HUES64 (cell line): ENCODE data around the gene TRRAP.

ENCODE experiments used
- H3K27ac ChIP-seq: 2 replicates; pipeline ENCODE4 v1.7.0; 2013; ENCODE audit warnings: low read depth, low read length, inconsistent platforms
- H3K27me3 ChIP-seq: 2 replicates; pipeline ENCODE4 v1.6.1; 2013; ENCODE audit warnings: mild to moderate bottlenecking, low read length; ENCODE audit not compliant: insufficient read depth
- H3K36me3 ChIP-seq: 2 replicates; pipeline ENCODE4 v1.6.1; 2013; ENCODE audit warnings: mild to moderate bottlenecking, low read length; ENCODE audit not compliant: insufficient read depth
- H3K4me1 ChIP-seq: 2 replicates; pipeline ENCODE4 v1.6.1; 2013; ENCODE audit warnings: mild to moderate bottlenecking, low read length, moderate library complexity; ENCODE audit not compliant: insufficient read depth
- H3K4me3 ChIP-seq: 2 replicates; pipeline ENCODE4 v1.5.1; 2013; ENCODE audit warnings: mild to moderate bottlenecking, low read length, moderate library complexity
- H3K9ac ChIP-seq: 2 replicates; pipeline ENCODE4 v1.6.1; 2013; ENCODE audit warnings: mild to moderate bottlenecking, low read depth, low read length
- H3K9me3 ChIP-seq: 2 replicates; pipeline ENCODE4 v1.6.1; 2013; ENCODE audit warnings: low read depth, low read length; ENCODE audit not compliant: insufficient read depth
- WGBS: fragments of 150-250, 120-280 bp; methylation state at CpG from one replicate; pipeline ENCODE4 v1.1.7; 2013; ENCODE audit warnings: missing lambda C conversion rate; 5-methylcytosine and 5-hydroxymethylcytosine counted together

The TRRAP gene

GRCh38 chr7:98877692-98878364 is 504 bp upstream of the TRRAP start:
- H3K4me3 ChIP-seq = peak overlapping the region; percentile 92
- peaks cover 24% of the 10 kb centered on the region for H3K36me3 ChIP-seq
- 32% methylated on average over 18 of the region's 18 CpGs for WGBS
- H3K27me3 ChIP-seq = no peaks in the 10 kb centered on the region
- peak overlapping the region; percentile 98 for H3K9ac ChIP-seq
- no peak overlapping the region for H3K27ac ChIP-seq
- H3K9me3 ChIP-seq = no peaks in the 10 kb centered on the region
- H3K4me1 ChIP-seq = peaks cover 6% of the 10 kb centered on the region; the same call in 1 of the 2 replicates

- H3K4me3 ChIP-seq = peak overlapping the region; percentile 92
- H3K36me3 ChIP-seq = peaks cover 39% of the 10 kb centered on the region
- WGBS = 9% methylated on average over 29 of the region's 29 CpGs
- peak overlapping the region; percentile 22; the same call in 1 of the 2 replicates for H3K27ac ChIP-seq
- H3K9ac ChIP-seq = peak overlapping the region; percentile 98
- no peaks in the 10 kb centered on the region for H3K27me3 ChIP-seq
- H3K9me3 ChIP-seq = no peaks in the 10 kb centered on the region
- H3K4me1 ChIP-seq = peaks cover 6% of the 10 kb centered on the region; the same call in 1 of the 2 replicates
These were observed 1.1 kb downstream of the TRRAP start for GRCh38 chr7:98879198-98879978.

GRCh38 chr7:98879979-98880315 is 1.6 kb downstream of the TRRAP start:
- Histone ChIP-seq H3K4me1 (peaks cover 6% of the 10 kb centered on the region; the same call in 1 of the 2 replicates), H3K27me3 (no peaks in the 10 kb centered on the region), H3K4me3 (peak overlapping the region; percentile 92), H3K36me3 (peaks cover 44% of the 10 kb centered on the region), H3K9ac (0 out of 2 replicates have a peak overlapping the region, but pooled peaks have one; percentile 98), H3K27ac (no peak overlapping the region), H3K9me3 (no peaks in the 10 kb centered on the region)
- 83% methylated on average over 9 of the region's 9 CpGs for WGBS

GRCh38 chr7:98880485-98880884 is 2.2 kb downstream of the TRRAP start:
- 99% methylated on average over 7 of the region's 8 CpGs for WGBS
- Histone ChIP-seq H3K27ac (no peak overlapping the region), H3K9me3 (no peaks in the 10 kb centered on the region), H3K4me1 (peaks cover 6% of the 10 kb centered on the region; the same call in 1 of the 2 replicates), H3K36me3 (peaks cover 49% of the 10 kb centered on the region), H3K4me3 (no peak overlapping the region), H3K9ac (no peak overlapping the region), H3K27me3 (no peaks in the 10 kb centered on the region)

- Histone ChIP-seq H3K9ac (no peak overlapping the region), H3K27ac (no peak overlapping the region), H3K36me3 (peaks cover 60% of the 10 kb centered on the region), H3K27me3 (no peaks in the 10 kb centered on the region), H3K9me3 (no peaks in the 10 kb centered on the region), H3K4me1 (peaks cover 6% of the 10 kb centered on the region; the same call in 1 of the 2 replicates), H3K4me3 (no peak overlapping the region)
- 96% methylated on average over 7 of the region's 9 CpGs for WGBS
These were observed 3.4 kb downstream of the TRRAP start for GRCh38 chr7:98881561-98882315.

GRCh38 chr7:98884416-98884815 is 6.1 kb downstream of the TRRAP start:
- WGBS = 94% methylated on average over 4 of the region's 4 CpGs

GRCh38 chr7:98887038-98887437 is 8.7 kb downstream of the TRRAP start:
- Histone ChIP-seq H3K36me3 (peaks cover 88% of the 10 kb centered on the region), H3K4me3 (no peak overlapping the region), H3K4me1 (no peaks in the 10 kb centered on the region), H3K9ac (no peak overlapping the region), H3K9me3 (no peaks in the 10 kb centered on the region), H3K27ac (no peak overlapping the region), H3K27me3 (no peaks in the 10 kb centered on the region)

More at GRCh38 chr7:98884416-98884815, 6.1 kb downstream of the TRRAP start:
- Histone ChIP-seq H3K27me3 (no peaks in the 10 kb centered on the region), H3K9me3 (no peaks in the 10 kb centered on the region), H3K36me3 (peaks cover 83% of the 10 kb centered on the region), H3K27ac (no peak overlapping the region), H3K4me3 (no peak overlapping the region), H3K4me1 (peaks cover 6% of the 10 kb centered on the region; the same call in 1 of the 2 replicates), H3K9ac (no peak overlapping the region)

GRCh38 chr7:98892609-98893008 is 14.3 kb downstream of the TRRAP start:
- Histone ChIP-seq H3K27ac (no peak overlapping the region), H3K9ac (no peak overlapping the region), H3K36me3 (peaks cover 90% of the 10 kb centered on the region), H3K27me3 (no peaks in the 10 kb centered on the region), H3K4me1 (no peaks in the 10 kb centered on the region), H3K4me3 (no peak overlapping the region), H3K9me3 (no peaks in the 10 kb centered on the region)
- WGBS = 97% methylated on average over 7 of the region's 7 CpGs

- no peak overlapping the region for H3K9ac ChIP-seq
- H3K9me3 ChIP-seq = no peaks in the 10 kb centered on the region
- no peak overlapping the region for H3K4me3 ChIP-seq
- H3K27me3 ChIP-seq = no peaks in the 10 kb centered on the region
- H3K4me1 ChIP-seq = no peaks in the 10 kb centered on the region
- H3K36me3 ChIP-seq = peaks cover 98% of the 10 kb centered on the region
- no peak overlapping the region for H3K27ac ChIP-seq
- WGBS = 97% methylated on average over 7 of the region's 7 CpGs
These were observed 21.5 kb downstream of the TRRAP start for GRCh38 chr7:98899816-98900215.

- Histone ChIP-seq H3K36me3 (peaks cover 98% of the 10 kb centered on the region), H3K4me3 (no peak overlapping the region), H3K9me3 (no peaks in the 10 kb centered on the region; the same call in 1 of the 2 replicates), H3K4me1 (no peaks in the 10 kb centered on the region), H3K27me3 (no peaks in the 10 kb centered on the region), H3K27ac (no peak overlapping the region), H3K9ac (no peak overlapping the region)
- 94% methylated on average over 3 of the region's 3 CpGs for WGBS
These were observed 22.5 kb downstream of the TRRAP start for GRCh38 chr7:98900815-98901214.

GRCh38 chr7:98902523-98902922 is 24.2 kb downstream of the TRRAP start:
- H3K36me3 ChIP-seq = peaks cover 98% of the 10 kb centered on the region
- H3K9me3 ChIP-seq = peaks cover 8% of the 10 kb centered on the region; the same call in 1 of the 2 replicates
- H3K27ac ChIP-seq = no peak overlapping the region
- H3K9ac ChIP-seq = no peak overlapping the region
- H3K27me3 ChIP-seq = no peaks in the 10 kb centered on the region
- WGBS = 93% methylated on average over 2 of the region's 3 CpGs
- H3K4me1 ChIP-seq = no peaks in the 10 kb centered on the region
- no peak overlapping the region for H3K4me3 ChIP-seq
